HepG2 (cell line): ENCODE measurements around the gene COMMD1. TPM values are rescaled to one million over a fixed set of nuclear protein-coding genes. Genes with fewer than 3 reads are reported as not detected.
A peak's percentile ranks its signal among the peaks of the same experiment; 100 is the strongest.

Experiments used
- ATAC-seq: fragments of 200-7000 bp; cut with Tn5 transposase; 3 replicates; pipeline ENCODE4 v1.9.1; 2020; ENCODE audit warnings: mild to moderate bottlenecking, moderate library complexity
- BruUV-seq: library from RNA; stranded (reverse); fragments of 400-500 nt; replicated peaks from 2 replicates; lab custom pipeline; 2021; lab: Mats Ljungman, UMichigan
- CTCF ChIA-PET: fragments of 300-600 bp; formaldehyde crosslinking; extraction: SDS; loops from one replicate; lab custom pipeline; 2021; ENCODE audit warnings: low total read pairs, inconsistent platforms, low intra/inter-chr PET ratio; lab: Yijun Ruan, JAX
- POLR2A ChIA-PET: fragments of 350-600 bp; sonication (Branson Sonifier 250); formaldehyde crosslinking; loops from one replicate; lab custom pipeline; 2020; ENCODE audit warnings: antibody characterized with exemption, inconsistent platforms; lab: Yijun Ruan, JAX
- DNase-seq: peaks from one replicate; pipeline ENCODE4 v3.0.0-alpha.2; 2015; ENCODE audit warnings: low spot score
- FAIRE-seq: peaks from 3 replicates; lab custom pipeline; 2011; peaks lifted over from hg19 to GRCh38; lab: Jason Lieb, UNC
- H2AFZ ChIP-seq: one replicate; pipeline ENCODE4 v1.6.1; 2011; ENCODE audit warnings: low read length, inconsistent platforms
- H3K27ac ChIP-seq: fragments of 300-600 bp; 3 replicates; pipeline ENCODE4 v1.8.0; 2011; ENCODE audit warnings: mixed run types, mild to moderate bottlenecking, mixed read lengths, low read length, inconsistent platforms; ENCODE audit not compliant: insufficient read depth; ENCODE audit errors: extremely low read length
- H3K27me3 ChIP-seq, 2 experiments: fragments of 200-600 bp in 1 of 2; 2 replicates in 1 of 2; 3 replicates in 1 of 2; pipeline versions ENCODE4 v1.6.0 to v1.8.0; 2011; ENCODE audit warnings: low read length in 2 of 2, mild to moderate bottlenecking in 2 of 2, moderate library complexity in 2 of 2, inconsistent platforms in 1 of 2; ENCODE audit not compliant: insufficient read depth in 2 of 2, control insufficient read depth in 1 of 2
- H3K36me3 ChIP-seq, 2 experiments: fragments of 200-600 bp in 1 of 2; replicated peaks in 1 of 2; 2 replicates in 1 of 2; 3 replicates in 1 of 2; pipeline versions ENCODE4 v1.5.1 to v1.8.0; 2011; ENCODE audit warnings: low read length in 2 of 2, inconsistent platforms in 1 of 2; ENCODE audit not compliant: insufficient read depth in 2 of 2, control insufficient read depth in 1 of 2
- H3K4me1 ChIP-seq: 2 replicates; pipeline ENCODE4 v1.5.1; 2012; ENCODE audit warnings: low read length, inconsistent platforms; ENCODE audit not compliant: insufficient read depth
- H3K4me2 ChIP-seq: 2 replicates; pipeline ENCODE4 v1.6.0; 2011; ENCODE audit warnings: low read depth, low read length, inconsistent platforms
- H3K4me3 ChIP-seq, 3 experiments: fragments of 200-600 bp in 1 of 3; sonication (generic), shearing (Covaris generic) in 1 of 3; replicated peaks in 1 of 3; 2 replicates each; pipeline ENCODE4 v1.5.1; 2011 to 2016; ENCODE audit warnings: low read length in 3 of 3, inconsistent platforms in 2 of 3, low read depth in 2 of 3, mild to moderate bottlenecking in 2 of 3, control low read depth in 1 of 3, mixed read lengths in 1 of 3; ENCODE audit not compliant: insufficient read depth in 1 of 3
- H3K79me2 ChIP-seq: one replicate; pipeline ENCODE4 v1.6.1; 2011; ENCODE audit warnings: low read length, inconsistent platforms; ENCODE audit not compliant: insufficient read depth
- H3K9ac ChIP-seq: 2 replicates; pipeline ENCODE4 v1.6.0; 2011; ENCODE audit warnings: mild to moderate bottlenecking, low read depth, low read length, inconsistent platforms; ENCODE audit not compliant: insufficient read depth
- H3K9me3 ChIP-seq: 2 replicates; pipeline ENCODE4 v1.5.1; 2012; ENCODE audit warnings: mild to moderate bottlenecking, low read length
- H4K20me1 ChIP-seq: 2 replicates; pipeline ENCODE4 v1.6.0; 2011; ENCODE audit warnings: inconsistent platforms, mild to moderate bottlenecking, low read length, moderate library complexity; ENCODE audit not compliant: insufficient read depth
- FOXO4 ChIP-seq: sonication (generic); formaldehyde crosslinking; conservative IDR thresholded peaks from 2 replicates; pipeline ENCODE4 v1.8.1; 2023; ENCODE audit warnings: missing genetic modification reagents
- GTF3A ChIP-seq: sonication (generic); formaldehyde crosslinking; conservative IDR thresholded peaks from 2 replicates; pipeline ENCODE4 v1.4.0; 2020; ENCODE audit warnings: mild to moderate bottlenecking, missing genetic modification reagents
- HES4 ChIP-seq: sonication (generic); formaldehyde crosslinking; IDR thresholded peaks from 2 replicates; pipeline ENCODE4 v1.9.0; 2021; ENCODE audit warnings: mild to moderate bottlenecking, missing genetic modification reagents, borderline replicate concordance
- HNRNPL ChIP-seq: fragments of 200-400 bp; formaldehyde crosslinking; IDR thresholded peaks from 2 replicates; pipeline ENCODE4 v1.6.1; 2017; ENCODE audit warnings: mild to moderate bottlenecking, low read depth, low read length
- ZEB1 ChIP-seq: IDR thresholded peaks from 2 replicates; pipeline ENCODE4 v1.6.1; 2012; ENCODE audit warnings: mild to moderate bottlenecking, low read depth, inconsistent platforms; ENCODE audit not compliant: insufficient replicate concordance
- ZNF382 ChIP-seq: sonication (generic); formaldehyde crosslinking; IDR thresholded peaks from 2 replicates; pipeline ENCODE4 v1.5.0; 2020; ENCODE audit warnings: missing genetic modification reagents, mild to moderate bottlenecking, borderline replicate concordance
- ZNF446 ChIP-seq: sonication (generic); formaldehyde crosslinking; IDR thresholded peaks from 2 replicates; pipeline ENCODE4 v1.5.0; 2020; ENCODE audit warnings: mild to moderate bottlenecking, missing genetic modification reagents
- ZNF558 ChIP-seq: sonication (generic); formaldehyde crosslinking; IDR thresholded peaks from 2 replicates; pipeline ENCODE4 v1.9.0; 2022; ENCODE audit warnings: mild to moderate bottlenecking, missing genetic modification reagents, borderline replicate concordance
- ZSCAN21 ChIP-seq: sonication (generic); formaldehyde crosslinking; IDR thresholded peaks from 2 replicates; pipeline ENCODE4 v1.8.0; 2022; ENCODE audit warnings: mild to moderate bottlenecking, missing genetic modification reagents, moderate library complexity, borderline replicate concordance
- WGBS: methylation state at CpG from one replicate; pipeline ENCODE4 v1.1.6; 2017; ENCODE audit warnings: low lambda C conversion rate; 5-methylcytosine and 5-hydroxymethylcytosine counted together
- in situ Hi-C: cut with HindIII; loops from 2 replicates; pipeline ENCODE4 v1.10.0; 2017; ENCODE audit warnings: low pct_unique_long_range_greater_than_20kb; ENCODE audit not compliant: extremely low pct_ligation_motif_present
- intact Hi-C: fragments of 100-400 bp; cut with micrococcal nuclease; formaldehyde crosslinking; loops from one replicate; pipeline ENCODE4 v1.10.0; 2022; ENCODE audit not compliant: unreplicated experiment
- polyA plus RNA-seq, 8 experiments: library from polyadenylated mRNA; depleted of rRNA in 3 of 8; stranded (reverse) in 7 of 8; unstranded in 1 of 8; fragments of >200 nt; fragmentation: Illumina TruSeq in 4 of 8; extraction: Trizol in 4 of 8; gene quantifications; 2 replicates each; pipeline versions ENCODE4 v1.2.1 to v1.2.3, GENCODE V29; 2011 to 2016; ENCODE audit warnings: low read depth in 4 of 8, missing spikeins in 1 of 8, mixed read lengths in 1 of 8; ENCODE audit not compliant: insufficient read depth in 1 of 8
- total RNA-seq, 5 experiments: library from RNA; depleted of rRNA; stranded (reverse); fragments of >200 nt; fragmentation: Illumina TruSeq; extraction: Trizol; gene quantifications; 2 replicates each; pipeline ENCODE4 v1.2.3, GENCODE V29; 2016; ENCODE audit warnings: low read depth in 1 of 5

COMMD1 gene
- total and polyA plus RNA-seq, 2 of the 13 experiments (the other 11 are each of a cell fraction or from before 2014, with no cell fraction given): 25.7 to 105 TPM

DNA sequence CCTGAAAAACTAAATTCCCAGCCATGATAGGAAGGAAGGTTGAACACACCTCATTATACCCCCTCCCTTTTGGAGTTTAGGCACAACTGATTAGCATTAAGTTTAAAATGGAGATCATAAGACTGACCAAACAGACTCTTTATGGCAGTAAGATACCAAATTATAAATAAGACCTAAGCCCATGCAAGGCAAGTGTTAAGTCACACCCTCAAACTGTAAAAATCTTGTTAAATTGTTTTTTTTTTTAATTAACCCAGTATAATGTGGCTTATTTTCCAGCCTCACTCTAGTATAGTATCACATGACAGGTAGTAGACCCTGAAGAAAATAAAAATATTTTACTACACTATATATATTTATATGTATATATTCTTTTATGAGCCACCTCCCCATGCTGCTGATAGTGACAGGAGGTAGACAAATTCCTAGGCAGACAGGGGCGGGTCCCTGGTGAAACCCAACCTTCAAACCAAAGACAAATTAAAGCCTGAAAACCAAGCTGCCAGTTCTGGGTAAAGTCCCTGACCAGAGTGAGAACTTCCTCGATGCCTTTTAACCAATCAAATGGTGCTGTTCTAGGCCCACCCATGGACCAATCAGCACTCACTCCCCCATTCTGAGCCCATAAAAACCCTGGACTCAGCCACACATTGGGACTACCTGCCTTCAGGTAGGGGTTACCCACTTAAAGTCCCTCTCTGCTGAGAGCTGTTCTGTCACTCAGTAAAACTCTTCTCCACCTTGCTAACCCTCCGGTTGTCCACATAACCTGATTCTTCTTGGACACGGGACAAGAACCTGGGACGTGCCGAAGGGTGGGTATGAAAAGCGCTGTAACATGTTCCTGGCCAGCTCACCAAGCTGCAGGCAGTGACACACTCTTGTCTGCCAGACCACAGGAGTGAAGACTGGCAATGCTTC is 166.5 kb downstream of the COMMD1 start:
- 96% methylated on average over 7 of the region's 7 CpGs for WGBS
- intact Hi-C loops: no loop called here
- FAIRE-seq (no peak), ATAC-seq (no peak), DNase-seq (no peak)
- ChIA-PET CTCF (no interaction called here), POLR2A (no interaction called here)
- no peaks in the 10 kb centered on the region for H3K36me3 ChIP-seq
- no peak overlapping the region for H3K27ac ChIP-seq
- no peak overlapping the region for H3K4me2 ChIP-seq
- no peak overlapping the region for H3K4me3 ChIP-seq
- no peak overlapping the region for H3K9ac ChIP-seq
- H3K9me3 ChIP-seq: peaks cover 5% of the 10 kb centered on the region; the same call in 1 of the 2 replicates
- TF ChIP-seq HNRNPL (no peak), ZEB1 (no peak), ZNF558 (CRISPR knock-in tag) (no peak), ZNF446 (0 out of 2 replicates have a peak, but pooled peaks have one; percentile 40), HES4 (CRISPR knock-in tag) (0 out of 2 replicates have a peak, but pooled peaks have one; percentile 57), GTF3A (no peak), ZNF382 (no peak), FOXO4 (CRISPR knock-in tag) (no peak), ZSCAN21 (CRISPR knock-in tag) (no peak)
- BruUV-seq: no TSS peak
- no peaks in the 10 kb centered on the region; the same call in 1 of the 2 replicates for H4K20me1 ChIP-seq
- H2AFZ ChIP-seq: no peak overlapping the region
- no peaks in the 10 kb centered on the region for H3K27me3 ChIP-seq
- H3K4me1 ChIP-seq: peaks cover 16% of the 10 kb centered on the region
- H3K79me2 ChIP-seq: no peaks in the 10 kb centered on the region
- in situ Hi-C loops: no loop called here
